Activated naive CD4-positive, alpha-beta T cell treated with anti-CD3 and anti-CD28 coated beads, Interleukin-2, amount 50 U/mL, for 24 hours (primary cell): ENCODE results near the gene PNPLA8.
"Not testable (repeated sequence)": the region's sequence is repeated elsewhere in the genome, so short reads cannot be mapped to it uniquely, and the experiment has no call there.

Experiments used
- H3K27ac Mint-ChIP-seq: one replicate; pipeline ENCODE4 v1.8.0; 2021; ENCODE audit warnings: mild to moderate bottlenecking, mixed read lengths
- H3K27me3 Mint-ChIP-seq: one replicate; pipeline ENCODE4 v1.8.0; 2021; ENCODE audit warnings: mixed read lengths
- H3K36me3 Mint-ChIP-seq: one replicate; pipeline ENCODE4 v1.8.0; 2021; ENCODE audit warnings: mixed read lengths
- H3K4me1 Mint-ChIP-seq: one replicate; pipeline ENCODE4 v1.8.0; 2021; ENCODE audit warnings: mixed read lengths
- H3K4me3 Mint-ChIP-seq: one replicate; pipeline ENCODE4 v1.8.0; 2021; ENCODE audit warnings: mild to moderate bottlenecking, mixed read lengths
- H3K9me3 Mint-ChIP-seq: one replicate; pipeline ENCODE4 v1.8.0; 2021; ENCODE audit warnings: mixed read lengths

The PNPLA8 gene

GRCh38 chr7:108538685-108539084, 12.8 kb upstream of the PNPLA8 start:
- not testable (repeated sequence) for H3K4me3 Mint-ChIP-seq, H3K27me3 Mint-ChIP-seq, H3K36me3 Mint-ChIP-seq, H3K27ac Mint-ChIP-seq, H3K9me3 Mint-ChIP-seq, H3K4me1 Mint-ChIP-seq

GRCh38 chr7:108538236-108538635, 12.3 kb upstream of the PNPLA8 start:
- H3K36me3 Mint-ChIP-seq, H3K27ac Mint-ChIP-seq, H3K4me3 Mint-ChIP-seq, H3K27me3 Mint-ChIP-seq, H3K4me1 Mint-ChIP-seq, H3K9me3 Mint-ChIP-seq: not testable (repeated sequence)

- Mint-ChIP-seq H3K9me3 (no peaks in the 10 kb centered on the region), H3K27me3 (peaks cover 7% of the 10 kb centered on the region), H3K27ac (no peak overlapping the region), H3K36me3 (peaks cover 3% of the 10 kb centered on the region), H3K4me3 (no peak overlapping the region), H3K4me1 (no peaks in the 10 kb centered on the region)
These were observed 11.3 kb upstream of the PNPLA8 start for GRCh38 chr7:108537229-108537628.

GRCh38 chr7:108535744-108536143, 9.8 kb upstream of the PNPLA8 start:
- Mint-ChIP-seq H3K27me3 (peaks cover 7% of the 10 kb centered on the region), H3K36me3 (peaks cover 3% of the 10 kb centered on the region), H3K4me1 (no peaks in the 10 kb centered on the region), H3K9me3 (no peaks in the 10 kb centered on the region), H3K4me3 (no peak overlapping the region), H3K27ac (no peak overlapping the region)

- peaks cover 8% of the 10 kb centered on the region for H3K27me3 Mint-ChIP-seq
- peaks cover 3% of the 10 kb centered on the region for H3K36me3 Mint-ChIP-seq
- no peak overlapping the region for H3K4me3 Mint-ChIP-seq
- H3K4me1 Mint-ChIP-seq = no peaks in the 10 kb centered on the region
- H3K9me3 Mint-ChIP-seq = no peaks in the 10 kb centered on the region
- H3K27ac Mint-ChIP-seq = no peak overlapping the region
These were observed 9.3 kb upstream of the PNPLA8 start for GRCh38 chr7:108535257-108535656.

GRCh38 chr7:108533712-108534111, 7.8 kb upstream of the PNPLA8 start:
- Mint-ChIP-seq H3K4me1 (no peaks in the 10 kb centered on the region), H3K36me3 (peaks cover 3% of the 10 kb centered on the region), H3K4me3 (no peak overlapping the region), H3K9me3 (no peaks in the 10 kb centered on the region), H3K27ac (no peak overlapping the region), H3K27me3 (peaks cover 10% of the 10 kb centered on the region)

- H3K4me1 Mint-ChIP-seq = peaks cover 16% of the 10 kb centered on the region
- peaks cover under 1% of the 10 kb centered on the region for H3K36me3 Mint-ChIP-seq
- H3K27ac Mint-ChIP-seq = no peak overlapping the region
- H3K4me3 Mint-ChIP-seq = no peak overlapping the region
- H3K27me3 Mint-ChIP-seq = peaks cover 5% of the 10 kb centered on the region
- H3K9me3 Mint-ChIP-seq = no peaks in the 10 kb centered on the region
These were observed 3.4 kb upstream of the PNPLA8 start for GRCh38 chr7:108529341-108529740.

GRCh38 chr7:108528183-108528712, 2.3 kb upstream of the PNPLA8 start:
- H3K4me1 Mint-ChIP-seq = peaks cover 27% of the 10 kb centered on the region
- no peaks in the 10 kb centered on the region for H3K9me3 Mint-ChIP-seq
- H3K27ac Mint-ChIP-seq = no peak overlapping the region
- H3K27me3 Mint-ChIP-seq = peaks cover 4% of the 10 kb centered on the region
- H3K36me3 Mint-ChIP-seq = no peaks in the 10 kb centered on the region
- no peak overlapping the region for H3K4me3 Mint-ChIP-seq

GRCh38 chr7:108526768-108527017, 758 bp upstream of the PNPLA8 start:
- Mint-ChIP-seq H3K4me3 (peak overlapping the region; percentile 95), H3K9me3 (no peaks in the 10 kb centered on the region), H3K27me3 (peaks cover 4% of the 10 kb centered on the region), H3K36me3 (no peaks in the 10 kb centered on the region), H3K27ac (peak overlapping the region; percentile 96), H3K4me1 (peaks cover 39% of the 10 kb centered on the region)

GRCh38 chr7:108525327-108525984, 479 bp downstream of the PNPLA8 start:
- H3K4me1 Mint-ChIP-seq = peaks cover 48% of the 10 kb centered on the region
- H3K36me3 Mint-ChIP-seq = peaks cover 4% of the 10 kb centered on the region
- H3K27me3 Mint-ChIP-seq = peaks cover 4% of the 10 kb centered on the region
- H3K9me3 Mint-ChIP-seq = no peaks in the 10 kb centered on the region
- peak overlapping the region; percentile 96 for H3K27ac Mint-ChIP-seq
- H3K4me3 Mint-ChIP-seq = peak overlapping the region; percentile 95

- Mint-ChIP-seq H3K4me3 (peak overlapping the region; percentile 11), H3K27ac (peak overlapping the region; percentile 92), H3K4me1 (peaks cover 60% of the 10 kb centered on the region), H3K36me3 (peaks cover 25% of the 10 kb centered on the region), H3K9me3 (no peaks in the 10 kb centered on the region), H3K27me3 (no peaks in the 10 kb centered on the region)
These were observed 3.2 kb downstream of the PNPLA8 start for GRCh38 chr7:108522780-108523179.

GRCh38 chr7:108517951-108518350, 8.0 kb downstream of the PNPLA8 start:
- H3K36me3 Mint-ChIP-seq = peaks cover 30% of the 10 kb centered on the region

GRCh38 chr7:108515630-108516029, 10.3 kb downstream of the PNPLA8 start:
- Mint-ChIP-seq H3K36me3 (peaks cover 38% of the 10 kb centered on the region), H3K27me3 (no peaks in the 10 kb centered on the region), H3K27ac (no peak overlapping the region), H3K9me3 (no peaks in the 10 kb centered on the region), H3K4me3 (no peak overlapping the region), H3K4me1 (peaks cover 43% of the 10 kb centered on the region)

More at GRCh38 chr7:108517951-108518350, 8.0 kb downstream of the PNPLA8 start:
- peaks cover 53% of the 10 kb centered on the region for H3K4me1 Mint-ChIP-seq
- H3K27me3 Mint-ChIP-seq = no peaks in the 10 kb centered on the region
- H3K4me3 Mint-ChIP-seq = no peak overlapping the region
- no peaks in the 10 kb centered on the region for H3K9me3 Mint-ChIP-seq
- no peak overlapping the region for H3K27ac Mint-ChIP-seq

- H3K9me3 Mint-ChIP-seq = no peaks in the 10 kb centered on the region
- H3K27ac Mint-ChIP-seq = no peak overlapping the region
- peaks cover 38% of the 10 kb centered on the region for H3K4me1 Mint-ChIP-seq
- H3K4me3 Mint-ChIP-seq = no peak overlapping the region
- peaks cover 40% of the 10 kb centered on the region for H3K36me3 Mint-ChIP-seq
- H3K27me3 Mint-ChIP-seq = no peaks in the 10 kb centered on the region
These were observed 10.9 kb downstream of the PNPLA8 start for GRCh38 chr7:108515013-108515412.

- no peaks in the 10 kb centered on the region for H3K27me3 Mint-ChIP-seq
- no peak overlapping the region for H3K27ac Mint-ChIP-seq
- no peak overlapping the region for H3K4me3 Mint-ChIP-seq
- H3K4me1 Mint-ChIP-seq = peaks cover 20% of the 10 kb centered on the region
- H3K36me3 Mint-ChIP-seq = peaks cover 23% of the 10 kb centered on the region
- H3K9me3 Mint-ChIP-seq = no peaks in the 10 kb centered on the region
These were observed 14.0 kb downstream of the PNPLA8 start for GRCh38 chr7:108511939-108512338.

GRCh38 chr7:108504576-108504975, 21.4 kb downstream of the PNPLA8 start:
- H3K4me1 Mint-ChIP-seq, H3K9me3 Mint-ChIP-seq, H3K4me3 Mint-ChIP-seq, H3K36me3 Mint-ChIP-seq, H3K27ac Mint-ChIP-seq, H3K27me3 Mint-ChIP-seq: not testable (repeated sequence)
